Brain microvascular endothelial cell (primary cell): ENCODE measurements around the gene LRRC2.

Experiments
- DNase-seq: peaks from one replicate; pipeline ENCODE4 v3.0.0-alpha.2; 2020
- H3K27ac ChIP-seq: fragments of 250-450 bp; sonication (Bioruptor Pico); 2 replicates; pipeline ENCODE4 v1.5.1; 2020; ENCODE audit warnings: mild to moderate bottlenecking, moderate library complexity
- H3K27me3 ChIP-seq: fragments of 250-450 bp; sonication (Bioruptor Pico); replicated peaks from 2 replicates; pipeline ENCODE4 v1.5.1; 2020; ENCODE audit warnings: mild to moderate bottlenecking
- H3K36me3 ChIP-seq: fragments of 250-450 bp; sonication (Bioruptor Pico); replicated peaks from 2 replicates; pipeline ENCODE4 v1.5.1; 2020; ENCODE audit warnings: mild to moderate bottlenecking
- H3K4me3 ChIP-seq: 2 replicates; pipeline ENCODE4 v1.5.1; 2011; ENCODE audit warnings: low read depth, mild to moderate bottlenecking, control low read depth, low read length, moderate library complexity
- CTCF ChIP-seq: IDR thresholded peaks from 2 replicates; pipeline ENCODE4 v1.5.1; 2011; ENCODE audit warnings: low read depth, mild to moderate bottlenecking, moderate library complexity, low read length, control low read depth, inconsistent platforms; ENCODE audit errors: missing control alignments
- in situ Hi-C: cut with HindIII; loops from 2 replicates; pipeline ENCODE4 v1.10.0; 2017; ENCODE audit warnings: low sequenced_read_pairs, low pct_ligation_motif_present

Gene LRRC2

DNA sequence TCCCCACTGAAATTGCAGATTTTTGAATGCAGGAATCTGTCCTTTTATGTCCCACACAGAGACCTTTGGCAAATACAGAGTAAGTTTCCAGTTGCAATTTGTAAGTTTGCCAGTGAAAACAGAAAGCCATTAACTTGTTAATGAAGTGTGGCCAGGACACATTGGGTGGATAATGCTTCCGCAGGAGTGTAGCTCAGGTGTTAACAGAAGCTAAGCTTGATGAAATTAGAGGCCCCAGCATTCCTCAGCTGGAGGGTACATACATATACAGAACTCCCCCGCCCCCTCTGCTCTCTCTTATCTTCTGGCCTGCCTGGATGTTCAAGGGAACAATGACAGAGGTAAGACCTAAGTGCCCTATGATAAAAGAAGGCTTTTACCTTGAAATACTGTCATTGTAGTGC lies 8.1 kb upstream of the LRRC2 start:
- in situ Hi-C loops, result no loop called here
- peaks cover 3% of the 10 kb centered on the region for H3K27me3 ChIP-seq
- no peak overlapping the region for H3K27ac ChIP-seq
- H3K36me3 ChIP-seq, result no peaks in the 10 kb centered on the region
- TF ChIP-seq CTCF, result no peak
- DNase-seq, result no peak
- H3K4me3 ChIP-seq, result no peak overlapping the region

GRCh38 chr3:46573701-46574100 lies 7.6 kb upstream of the LRRC2 start:
- Histone ChIP-seq H3K27ac (no peak overlapping the region), H3K27me3 (peaks cover 3% of the 10 kb centered on the region), H3K4me3 (no peak overlapping the region), H3K36me3 (no peaks in the 10 kb centered on the region)
- no peak for TF ChIP-seq CTCF
- in situ Hi-C loops, result no loop called here
- no peak for DNase-seq

- no peak for DNase-seq
- TF ChIP-seq CTCF, result no peak
- H3K27ac ChIP-seq, result no peak overlapping the region
- H3K4me3 ChIP-seq, result no peak overlapping the region
- in situ Hi-C loops, result no loop called here
- H3K27me3 ChIP-seq, result no peaks in the 10 kb centered on the region
- no peaks in the 10 kb centered on the region for H3K36me3 ChIP-seq
These were observed 5.6 kb upstream of the LRRC2 start for GRCh38 chr3:46571684-46572083.

DNA sequence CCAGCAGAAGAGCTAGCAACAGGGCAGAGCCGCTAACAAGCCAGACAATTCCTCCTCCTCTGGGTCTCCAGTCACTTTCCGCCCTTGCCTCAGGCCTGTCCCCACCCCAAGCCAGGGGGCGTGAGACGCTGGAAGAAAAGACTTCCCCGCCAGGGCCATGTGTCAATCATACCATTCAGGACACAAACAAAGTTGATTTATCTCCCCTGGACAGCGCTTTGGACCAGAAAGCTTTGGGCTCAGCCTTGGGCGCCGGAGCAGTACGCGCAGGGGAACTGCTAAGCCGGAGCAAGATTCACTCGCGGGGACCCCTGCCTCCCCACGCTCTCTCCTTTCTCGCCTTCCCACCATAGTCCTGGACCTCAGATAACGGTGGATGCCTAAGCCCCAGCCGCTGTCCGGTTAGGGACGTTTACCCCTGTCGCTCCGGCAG lies 479 bp downstream of the LRRC2 start:
- H3K36me3 ChIP-seq, result no peaks in the 10 kb centered on the region
- peak; percentile 23 for TF ChIP-seq CTCF
- peak overlapping the region; percentile 44 for H3K27ac ChIP-seq
- in situ Hi-C loops, result no loop called here
- peak overlapping the region; percentile 60 for H3K4me3 ChIP-seq
- no peak for DNase-seq
- H3K27me3 ChIP-seq, result no peaks in the 10 kb centered on the region

DNA sequence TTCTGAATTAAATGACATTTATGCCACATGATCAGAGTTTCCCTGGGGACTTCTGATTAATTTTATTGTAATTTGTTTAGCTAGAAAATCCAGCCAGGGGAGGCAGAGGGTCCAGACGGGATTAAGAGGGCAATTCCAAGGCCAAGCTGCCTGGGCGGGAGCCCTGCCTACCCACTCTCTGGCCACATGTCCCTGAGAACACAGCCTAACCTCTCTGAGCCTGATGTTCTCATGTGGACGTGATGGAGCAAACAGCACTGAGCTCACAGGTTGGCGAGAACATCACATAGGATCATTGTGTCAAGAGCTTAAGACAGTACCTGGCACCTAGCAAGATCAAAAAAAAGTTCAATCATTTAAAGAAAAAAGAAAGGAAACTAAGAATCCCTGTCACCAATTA lies 1.0 kb downstream of the LRRC2 start:
- Histone ChIP-seq H3K27ac (no peak overlapping the region), H3K27me3 (no peaks in the 10 kb centered on the region), H3K36me3 (no peaks in the 10 kb centered on the region), H3K4me3 (no peak overlapping the region)
- in situ Hi-C loops, result no loop called here
- no peak for TF ChIP-seq CTCF
- no peak for DNase-seq

GRCh38 chr3:46564190-46565021 lies 1.7 kb downstream of the LRRC2 start:
- in situ Hi-C loops, result no loop called here
- no peak for DNase-seq
- no peaks in the 10 kb centered on the region for H3K27me3 ChIP-seq

More at GRCh38 chr3:46564190-46565021, 1.7 kb downstream of the LRRC2 start:
- Histone ChIP-seq H3K27ac (no peak overlapping the region), H3K36me3 (no peaks in the 10 kb centered on the region), H3K4me3 (no peak overlapping the region)
- TF ChIP-seq CTCF, result no peak
